Erythroblast (primary cell): ENCODE results near the gene SLC44A1.

ENCODE experiments used
- DNase-seq, 2 experiments: peaks; one replicate each; lab custom pipeline; 2025; lab: John Stamatoyannopoulos, UW
- GATA1 ChIP-seq: IDR thresholded peaks from 2 replicates; pipeline ENCODE4 v1.6.1; 2011; ENCODE audit warnings: low read depth, mild to moderate bottlenecking, control low read depth, low read length, moderate library complexity
- POLR2A ChIP-seq: IDR thresholded peaks from 2 replicates; pipeline ENCODE4 v1.6.1; 2011; ENCODE audit warnings: mild to moderate bottlenecking, low read length

SLC44A1 gene

DNA sequence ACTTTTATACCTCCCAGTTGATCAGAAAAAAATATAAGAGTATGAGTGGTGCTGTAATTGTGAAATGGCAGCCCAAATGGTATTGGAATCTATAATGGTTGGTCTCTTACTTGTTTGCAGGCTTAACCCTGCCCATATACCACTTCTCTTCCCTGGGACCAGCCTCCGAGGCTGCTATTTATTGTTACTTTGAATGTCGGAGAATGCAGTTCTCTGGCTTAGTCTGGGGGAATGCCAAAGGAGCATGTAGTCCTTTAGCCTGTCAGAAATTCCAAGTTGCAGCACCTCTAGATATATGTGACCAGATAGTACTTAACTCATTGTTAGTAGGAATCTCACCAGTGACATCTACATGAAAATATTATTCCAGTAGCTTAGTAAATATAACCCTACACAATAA, 47.5 kb downstream of the SLC44A1 start:
- no peak for DNase-seq
- TF ChIP-seq GATA1, result no peak
- no peak for TF ChIP-seq POLR2A

DNA sequence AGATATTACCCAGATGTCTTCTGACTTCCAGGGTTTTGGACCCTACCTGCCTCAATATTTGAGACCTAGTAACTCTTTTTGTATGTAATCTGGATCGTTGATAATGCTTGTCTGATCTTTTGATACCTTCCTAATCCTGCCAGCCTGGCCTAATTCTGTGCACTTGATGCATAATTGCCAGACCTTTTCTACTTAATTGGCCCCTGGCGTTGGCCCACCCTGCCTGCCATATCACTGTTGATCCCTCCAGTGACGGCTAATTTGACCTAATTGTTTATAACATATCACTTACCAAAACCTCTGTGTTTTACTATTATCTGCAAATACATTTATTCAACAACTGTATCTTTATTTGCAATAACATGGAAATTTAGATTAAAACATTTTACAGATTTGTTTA, 49.0 kb downstream of the SLC44A1 start:
- no peak for TF ChIP-seq POLR2A
- DNase-seq, result no peak

DNA sequence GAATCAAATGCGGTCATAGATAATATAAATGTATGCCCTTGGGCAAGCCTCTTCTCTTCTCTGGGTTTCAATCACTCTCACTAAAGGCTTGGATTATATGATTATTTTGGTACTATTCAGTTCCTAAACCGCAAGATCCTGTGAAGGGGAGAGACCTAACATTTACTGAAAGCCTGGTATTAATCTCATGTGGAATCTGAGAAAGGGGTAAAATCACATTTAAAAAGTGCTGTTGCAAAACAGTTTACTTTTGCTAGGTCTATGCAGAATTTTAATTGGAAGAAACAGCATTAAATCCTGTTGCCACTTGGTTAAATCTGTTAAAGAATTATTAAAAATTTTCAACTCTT, 50.7 kb downstream of the SLC44A1 start:
- DNase-seq, result no peak
- no peak for TF ChIP-seq GATA1
- TF ChIP-seq POLR2A, result no peak

DNA sequence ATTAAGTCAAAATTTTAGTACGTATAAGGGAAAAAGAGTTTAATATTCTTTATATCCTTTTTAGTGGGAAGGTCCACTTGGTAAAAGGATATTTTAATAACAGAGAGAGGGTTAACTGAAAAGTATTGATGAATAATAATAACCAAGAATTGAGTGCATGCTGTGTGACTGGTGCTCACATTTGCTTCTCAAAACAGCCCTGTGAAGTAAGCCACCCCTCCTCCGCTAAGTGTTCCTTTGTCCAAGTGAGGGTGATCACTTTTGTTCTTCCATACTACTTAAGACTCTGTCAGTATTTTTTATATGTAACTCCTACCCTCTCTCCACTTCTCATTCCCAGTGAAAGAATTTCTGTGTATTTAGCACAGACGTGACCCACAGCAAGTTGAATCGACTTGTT, 51.5 kb downstream of the SLC44A1 start:
- TF ChIP-seq POLR2A (no peak), GATA1 (no peak)
- DNase-seq, result peak in 1 of 2 experiments; percentile 34

DNA sequence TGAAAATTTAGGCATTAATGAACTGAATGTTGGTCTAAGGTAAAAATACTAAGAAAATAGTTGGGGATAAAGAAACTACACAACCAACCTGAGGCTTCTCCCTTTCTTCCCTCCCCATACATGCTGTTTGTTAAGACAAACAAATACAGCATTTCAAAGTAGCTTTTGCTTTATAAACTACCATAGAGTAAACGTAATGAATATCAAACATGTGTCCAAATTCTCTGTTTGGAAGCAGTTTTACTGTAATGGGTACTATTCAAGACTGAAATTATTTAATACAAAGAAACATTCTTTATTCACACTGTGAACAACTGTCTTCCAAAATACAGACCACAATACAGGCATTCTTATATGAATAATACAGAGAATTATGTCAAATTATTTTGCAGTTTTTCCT, 52.0 kb downstream of the SLC44A1 start:
- TF ChIP-seq POLR2A (no peak), GATA1 (no peak)
- peak in 1 of 2 experiments; percentile 43 for DNase-seq

DNA sequence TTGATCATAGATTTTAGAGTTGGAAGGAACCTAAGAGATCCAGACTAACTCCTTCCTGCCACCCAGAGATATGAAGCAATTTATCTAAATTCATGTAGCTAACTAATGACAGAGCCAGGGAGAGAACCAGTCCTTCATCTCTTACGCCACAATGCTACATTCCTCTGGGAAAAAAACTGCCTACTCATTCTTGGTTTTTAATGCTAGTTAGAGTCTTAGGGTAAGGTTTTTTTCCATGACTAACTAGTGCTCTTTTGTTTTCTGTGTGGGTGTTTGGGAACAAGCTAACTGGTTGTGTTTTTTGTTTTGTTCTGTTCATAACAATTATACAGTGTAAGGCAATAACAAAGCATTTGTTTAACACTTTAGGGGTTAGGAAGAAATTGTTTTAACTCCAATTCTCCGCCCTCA, 52.4 kb downstream of the SLC44A1 start:
- TF ChIP-seq POLR2A (peak; percentile 56), GATA1 (no peak)
- DNase-seq, result peak; percentile 70 to 79

DNA sequence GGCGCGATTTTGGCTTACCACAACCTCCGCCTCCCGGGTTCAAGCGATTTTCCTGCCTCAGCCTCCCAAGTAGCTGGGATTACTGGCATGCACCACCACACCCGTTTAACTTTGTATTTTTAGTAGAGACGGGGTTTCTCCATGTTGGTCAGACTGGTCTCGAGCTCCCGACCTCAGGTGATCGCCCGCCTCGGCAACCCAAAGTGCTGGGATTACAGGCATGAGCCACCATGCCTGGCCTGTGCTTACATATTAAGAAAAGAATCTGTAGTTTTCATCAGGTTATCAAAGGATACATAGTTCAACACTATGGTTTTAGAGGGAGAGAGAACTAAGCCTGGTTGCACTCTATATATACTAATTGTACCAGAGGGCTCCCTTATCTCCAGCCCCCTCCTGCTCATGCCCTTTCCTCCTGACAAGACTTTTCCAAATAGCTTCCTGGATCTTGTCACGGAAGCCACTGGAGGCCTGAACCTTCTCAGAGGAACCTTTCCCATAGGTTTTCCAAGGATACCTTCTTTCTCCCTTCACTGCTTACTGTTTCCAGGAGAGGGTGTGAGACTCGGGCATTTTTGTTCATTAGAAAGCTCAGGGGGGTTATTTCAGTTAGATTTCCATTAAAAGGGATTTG, 53.1 kb downstream of the SLC44A1 start:
- TF ChIP-seq GATA1, result no peak
- no peak for TF ChIP-seq POLR2A
- DNase-seq, result peak in 1 of 2 experiments; percentile 25

DNA sequence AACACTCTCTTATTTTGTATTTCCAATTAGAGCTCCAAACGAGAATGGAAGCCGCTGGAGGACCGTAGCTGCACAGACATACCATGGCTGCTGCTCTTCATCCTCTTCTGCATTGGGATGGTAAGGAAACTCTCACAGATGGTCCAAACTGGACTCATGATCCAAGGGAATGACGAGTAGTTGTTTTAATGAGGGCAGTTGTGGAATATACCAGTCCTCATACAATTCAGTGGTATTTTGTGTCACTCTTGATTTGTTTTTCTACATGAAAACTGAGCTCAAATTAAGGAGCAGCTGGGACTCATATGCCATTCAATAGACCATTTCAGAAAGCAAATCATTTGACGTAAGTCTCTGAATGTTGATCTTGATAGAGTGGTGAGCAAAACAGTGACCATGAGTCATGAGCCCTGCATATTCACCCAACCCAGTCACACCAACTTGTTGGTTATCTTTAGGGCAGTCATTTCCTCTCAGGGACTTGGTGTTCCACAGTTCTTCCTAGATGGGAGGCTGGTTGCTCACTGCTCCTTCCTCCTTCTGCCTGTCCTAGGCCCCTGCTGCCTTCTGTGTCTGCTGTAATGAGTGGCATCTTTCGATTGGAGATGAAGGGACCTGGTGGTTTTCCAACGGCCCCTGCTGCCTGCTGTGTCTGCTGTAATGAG, 54.9 kb downstream of the SLC44A1 start:
- peak; percentile 89 to 92 for DNase-seq
- no peak for TF ChIP-seq GATA1
- TF ChIP-seq POLR2A, result peak; percentile 92

DNA sequence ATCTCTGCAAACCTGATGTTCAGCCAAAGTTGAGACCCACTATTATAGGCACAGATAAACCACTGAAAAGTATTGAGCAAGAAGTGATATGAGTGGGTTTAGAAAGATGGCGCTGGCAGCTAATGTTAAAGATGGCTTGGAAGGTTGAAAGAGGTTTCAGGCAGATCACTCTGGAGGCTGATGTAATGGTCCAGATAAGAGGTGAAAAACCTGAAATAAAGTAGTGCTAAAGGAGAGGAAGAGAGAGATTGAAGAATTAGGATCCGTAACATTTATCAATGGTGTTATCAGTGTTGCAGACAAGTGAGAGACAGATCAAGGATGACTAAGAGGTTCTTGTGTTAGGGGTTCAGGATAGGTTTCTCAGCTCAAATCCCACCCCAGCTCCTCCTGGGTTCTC, 58.3 kb downstream of the SLC44A1 start:
- no peak for TF ChIP-seq GATA1
- TF ChIP-seq POLR2A, result no peak
- DNase-seq, result peak in 1 of 2 experiments; percentile 12

DNA sequence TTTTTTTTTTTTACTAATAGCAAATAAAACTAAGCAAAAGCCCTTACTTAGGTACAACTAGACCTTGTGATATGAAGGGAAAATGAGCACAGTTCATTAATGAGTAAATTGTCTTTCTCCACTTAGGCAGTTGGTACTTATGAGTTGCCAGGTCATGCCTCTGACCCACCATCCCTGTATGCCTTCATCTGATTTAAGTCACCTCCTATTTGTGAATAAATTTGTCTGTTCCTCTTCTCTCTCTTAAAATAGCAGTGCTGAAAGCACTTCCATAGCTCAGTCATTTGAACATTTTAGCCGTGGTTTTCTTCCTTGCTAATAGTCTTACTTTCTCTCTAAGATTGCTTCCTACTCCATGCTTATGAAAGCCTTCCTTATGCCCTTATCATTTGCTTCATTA, 61.4 kb downstream of the SLC44A1 start:
- DNase-seq, result no peak
- TF ChIP-seq POLR2A, result no peak
- no peak for TF ChIP-seq GATA1

DNA sequence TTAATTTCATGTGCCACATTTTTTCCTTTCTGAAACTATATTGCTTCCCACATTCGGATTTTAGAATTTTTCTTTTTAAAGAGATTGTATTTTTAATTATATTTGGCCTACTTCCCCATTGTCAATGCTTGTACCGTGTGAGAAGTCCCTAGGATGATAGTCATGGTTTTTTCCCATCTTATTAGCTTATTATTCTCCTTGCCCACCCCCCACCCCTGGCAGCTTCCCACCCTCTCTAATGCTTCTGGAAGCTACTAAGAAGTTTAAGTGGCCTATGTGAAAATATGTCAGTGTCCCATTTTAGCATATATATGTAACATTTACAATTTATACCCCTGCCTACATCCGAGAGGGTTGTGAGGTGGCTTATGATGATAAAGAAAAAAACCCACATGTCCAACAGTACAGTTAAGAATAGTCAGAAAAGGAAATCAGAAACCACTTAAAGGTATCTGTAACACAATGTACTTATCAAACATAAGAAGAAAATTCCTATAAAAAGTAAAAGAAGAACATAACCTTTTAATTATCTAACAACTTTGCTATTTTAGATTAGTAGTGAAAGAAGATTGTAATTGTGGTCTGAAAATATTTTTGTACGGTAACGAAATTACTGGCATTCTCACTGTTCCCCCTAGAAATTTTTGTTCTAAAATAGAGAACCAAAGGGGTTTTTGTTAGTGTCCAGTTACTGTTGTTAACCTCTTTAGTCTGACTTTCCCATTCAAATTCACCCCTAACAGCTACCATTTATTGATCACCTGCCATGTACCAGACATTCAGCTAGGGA, 62.1 kb downstream of the SLC44A1 start:
- no peak for TF ChIP-seq GATA1
- no peak for TF ChIP-seq POLR2A
- DNase-seq, result no peak

DNA sequence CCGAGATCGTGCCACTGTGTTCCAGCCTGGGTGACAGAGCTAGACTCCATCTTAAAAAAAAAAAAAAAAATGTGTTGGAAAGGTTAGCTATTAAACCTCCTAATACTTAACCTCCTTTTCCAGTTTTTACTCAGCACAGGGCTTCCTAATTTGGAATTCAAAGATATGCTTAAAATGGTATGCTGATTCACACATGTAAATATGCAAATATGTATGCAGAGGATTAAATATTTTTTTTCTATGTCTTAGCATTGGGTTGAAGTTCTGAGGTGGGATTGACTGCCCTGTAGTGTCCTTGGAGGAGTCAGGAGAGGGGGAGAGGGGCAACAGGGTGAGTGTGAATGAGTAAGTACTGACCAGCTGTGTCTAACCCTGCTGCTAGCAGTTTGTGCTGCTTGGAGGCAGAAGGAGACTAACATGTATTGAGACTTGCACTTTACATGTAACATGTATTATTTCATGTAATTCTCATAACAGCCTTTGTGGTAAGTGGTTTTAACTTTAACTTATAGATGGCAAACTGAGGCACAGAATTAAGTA, 63.2 kb downstream of the SLC44A1 start:
- no peak for TF ChIP-seq POLR2A
- TF ChIP-seq GATA1, result no peak
- no peak for DNase-seq

DNA sequence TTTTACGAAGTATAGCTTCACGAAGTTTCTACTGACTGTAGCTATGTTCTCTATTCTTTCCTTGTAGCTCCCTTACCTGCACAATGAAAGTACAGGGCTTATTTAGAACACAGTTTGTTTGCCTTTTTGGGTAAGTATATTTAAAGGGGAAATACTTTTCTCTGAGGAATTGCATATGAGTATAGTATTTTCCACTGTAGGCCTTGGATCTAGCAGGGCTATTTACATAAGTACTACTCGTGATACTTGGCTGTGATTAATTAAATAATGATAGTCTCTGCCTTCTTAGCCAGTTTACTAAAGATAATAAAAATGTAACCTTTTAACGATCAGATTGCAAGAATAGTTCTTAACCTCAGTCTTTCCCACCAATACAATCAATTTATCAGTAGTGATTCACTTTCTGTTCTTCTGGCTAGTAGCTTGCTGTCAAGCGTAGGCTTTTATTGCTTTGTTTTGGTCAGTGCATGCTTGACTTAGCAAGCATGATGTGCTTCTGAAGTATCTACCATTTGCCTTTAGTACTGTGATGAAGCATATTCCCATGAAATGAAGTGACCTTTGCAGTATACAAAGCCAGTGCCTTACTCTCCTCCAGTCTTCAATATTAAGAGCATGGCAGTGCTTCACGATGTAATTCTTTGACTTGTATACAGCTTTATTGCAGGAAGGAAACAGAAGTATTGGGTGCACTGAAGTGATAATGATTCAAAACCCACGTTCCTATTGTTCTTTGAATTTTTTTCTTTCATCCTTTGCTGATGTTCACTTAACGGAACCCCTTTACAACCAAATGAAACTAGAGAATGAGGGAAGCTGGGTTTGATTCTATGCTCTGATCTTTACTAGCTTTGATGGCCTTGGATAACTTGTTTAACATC, 64.2 kb downstream of the SLC44A1 start:
- DNase-seq, result no peak
- TF ChIP-seq GATA1 (no peak), POLR2A (no peak)
